GM12874 (cell line): Measurements from ENCODE around the gene SNX20.

ENCODE experiments used
- CTCF ChIP-seq: IDR thresholded peaks from 2 replicates; pipeline ENCODE4 v1.5.1; 2011; ENCODE audit warnings: low read depth, mild to moderate bottlenecking, control low read depth, low read length, moderate library complexity; ENCODE audit not compliant: insufficient read depth

Gene SNX20

GRCh38 chr16:50634947-50635346, 46.2 kb downstream of the SNX20 start:
- 0 out of 2 replicates have a peak, but pooled peaks have one; percentile 5 for TF ChIP-seq CTCF

GRCh38 chr16:50634090-50634489, 47.0 kb downstream of the SNX20 start:
- TF ChIP-seq CTCF: no peak

- TF ChIP-seq CTCF: no peak
Measured at GRCh38 chr16:50632927-50633800, 47.9 kb downstream of the SNX20 start.

- no peak for TF ChIP-seq CTCF
Measured at GRCh38 chr16:50631985-50632576, 49.0 kb downstream of the SNX20 start.

GRCh38 chr16:50631249-50631984, 49.7 kb downstream of the SNX20 start:
- no peak for TF ChIP-seq CTCF

GRCh38 chr16:50630394-50631020, 50.6 kb downstream of the SNX20 start:
- no peak for TF ChIP-seq CTCF

GRCh38 chr16:50629334-50629733, 51.8 kb downstream of the SNX20 start:
- TF ChIP-seq CTCF: no peak
